Thoracic aorta (tissue), 2 donors: ENCODE measurements around the gene GADD45G. TPM values are rescaled to one million over a fixed set of nuclear protein-coding genes. Genes with fewer than 3 reads are reported as not detected.

ENCODE experiments used
- ATAC-seq: fragments of 150-250 bp; one replicate; pipeline ENCODE4 v1.8.0; 2017; ENCODE audit warnings: low read depth; ENCODE audit not compliant: insufficient number of reproducible peaks, low FRiP score
- DNase-seq: peaks from one replicate; pipeline ENCODE4 v3.0.0-alpha.2; 2020; ENCODE audit warnings: low spot score
- H3K27ac ChIP-seq, 2 donors: fragments of 200-600 bp; sonication (generic); 1 replicate in 1 of 2; 2 replicates in 1 of 2; pipeline ENCODE4 v1.5.1; 2016; ENCODE audit warnings: mild to moderate bottlenecking in 2 of 2, moderate library complexity in 2 of 2
- H3K27me3 ChIP-seq: fragments of 200-600 bp; sonication (generic); replicated peaks from 2 replicates; pipeline ENCODE4 v1.6.0; 2016; ENCODE audit warnings: mild to moderate bottlenecking; ENCODE audit not compliant: insufficient read depth
- H3K36me3 ChIP-seq: fragments of 200-600 bp; sonication (generic); one replicate; pipeline ENCODE4 v1.5.1; 2016
- H3K4me1 ChIP-seq, 2 donors: fragments of 200-600 bp; sonication (generic); 1 replicate in 1 of 2; 2 replicates in 1 of 2; pipeline versions ENCODE4 v1.5.1 to v1.6.0; 2016; ENCODE audit warnings: low read depth in 2 of 2, mild to moderate bottlenecking in 1 of 2; ENCODE audit not compliant: control insufficient read depth in 1 of 2
- H3K4me3 ChIP-seq: fragments of 200-600 bp; sonication (generic); 2 replicates; pipeline ENCODE4 v1.5.1; 2016; ENCODE audit warnings: mild to moderate bottlenecking
- H3K9me3 ChIP-seq: fragments of 200-600 bp; sonication (generic); 2 replicates; pipeline ENCODE4 v1.5.1; 2016
- total RNA-seq, 2 donors: library from RNA; depleted of rRNA; stranded (reverse); fragments of >200 nt; gene quantifications; one replicate each; pipeline versions ENCODE4 v1.1.0 to v1.2.3, GENCODE V29; 2016
- TF ChIP-seq, protein P1 (sequence below): fragments of 200-600 bp; sonication (generic); IDR thresholded peaks from one replicate; pipeline ENCODE4 v1.5.1; 2019; ENCODE audit warnings: antibody characterized with exemption

GADD45G gene
- total RNA-seq, 2 donors from 2014 or later: 5.8 to 19.3 TPM

DNA sequence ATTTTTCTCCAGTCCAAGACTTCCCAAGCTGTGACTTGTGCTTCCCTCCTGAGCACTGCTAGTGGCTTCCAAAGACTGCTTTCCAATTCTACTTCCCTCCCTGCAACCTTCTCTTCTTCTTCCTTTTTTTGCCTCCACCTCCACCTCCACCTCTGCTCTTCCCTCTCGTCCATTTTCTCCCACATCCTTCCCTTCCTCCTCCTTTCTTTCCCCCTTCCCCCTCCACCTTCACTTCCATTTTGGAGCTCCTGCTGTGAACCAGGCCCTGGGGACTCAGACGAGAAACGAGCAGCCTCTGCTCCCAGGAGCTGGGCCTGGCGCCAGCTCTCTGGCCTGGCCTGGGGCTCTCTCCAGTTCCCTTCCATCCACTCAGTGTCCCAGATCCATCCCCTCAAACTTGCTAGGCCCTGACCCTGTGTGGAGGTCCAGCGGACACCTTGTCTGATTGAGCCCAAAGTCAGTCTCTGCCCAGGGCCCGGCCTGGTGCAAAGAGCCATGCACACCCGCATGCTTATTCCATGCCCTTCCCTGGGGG is 5.6 kb downstream of the GADD45G start:
- no peaks in the 10 kb centered on the region for H3K36me3 ChIP-seq
- no peak for ATAC-seq

DNA sequence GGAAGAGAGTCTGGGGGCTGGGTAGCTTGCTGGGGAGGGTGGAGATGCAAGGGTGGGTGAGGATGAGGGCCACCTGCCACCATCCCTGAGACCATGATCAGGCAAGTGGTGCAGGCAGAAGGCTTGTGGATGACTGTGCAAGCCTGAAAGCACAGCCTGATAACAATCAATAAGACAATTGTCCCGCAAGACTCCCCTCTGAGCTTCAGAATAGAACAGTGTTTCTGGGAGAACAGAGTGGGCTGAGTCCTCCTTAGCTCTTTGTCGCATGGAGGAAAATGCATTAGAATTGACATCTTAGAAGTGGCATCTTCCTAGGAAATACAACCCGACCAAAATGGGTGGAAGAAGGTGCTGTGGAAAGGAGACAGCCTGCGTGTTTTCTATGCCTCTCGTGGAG is 6.6 kb downstream of the GADD45G start:
- TF ChIP-seq, protein P1, sequence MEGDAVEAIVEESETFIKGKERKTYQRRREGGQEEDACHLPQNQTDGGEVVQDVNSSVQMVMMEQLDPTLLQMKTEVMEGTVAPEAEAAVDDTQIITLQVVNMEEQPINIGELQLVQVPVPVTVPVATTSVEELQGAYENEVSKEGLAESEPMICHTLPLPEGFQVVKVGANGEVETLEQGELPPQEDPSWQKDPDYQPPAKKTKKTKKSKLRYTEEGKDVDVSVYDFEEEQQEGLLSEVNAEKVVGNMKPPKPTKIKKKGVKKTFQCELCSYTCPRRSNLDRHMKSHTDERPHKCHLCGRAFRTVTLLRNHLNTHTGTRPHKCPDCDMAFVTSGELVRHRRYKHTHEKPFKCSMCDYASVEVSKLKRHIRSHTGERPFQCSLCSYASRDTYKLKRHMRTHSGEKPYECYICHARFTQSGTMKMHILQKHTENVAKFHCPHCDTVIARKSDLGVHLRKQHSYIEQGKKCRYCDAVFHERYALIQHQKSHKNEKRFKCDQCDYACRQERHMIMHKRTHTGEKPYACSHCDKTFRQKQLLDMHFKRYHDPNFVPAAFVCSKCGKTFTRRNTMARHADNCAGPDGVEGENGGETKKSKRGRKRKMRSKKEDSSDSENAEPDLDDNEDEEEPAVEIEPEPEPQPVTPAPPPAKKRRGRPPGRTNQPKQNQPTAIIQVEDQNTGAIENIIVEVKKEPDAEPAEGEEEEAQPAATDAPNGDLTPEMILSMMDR: no peak
- ATAC-seq: no peak
- no peaks in the 10 kb centered on the region for H3K27me3 ChIP-seq
- no peaks in the 10 kb centered on the region for H3K36me3 ChIP-seq
- DNase-seq: no peak
- H3K4me3 ChIP-seq: no peak overlapping the region
- H3K9me3 ChIP-seq: no peaks in the 10 kb centered on the region
- peaks cover 14 to 20% of the 10 kb centered on the region in 2 donors for H3K4me1 ChIP-seq
- no peak overlapping the region for H3K27ac ChIP-seq

More for the DNA sequence above, 5.6 kb downstream of the GADD45G start:
- H3K9me3 ChIP-seq: no peaks in the 10 kb centered on the region
- H3K27ac ChIP-seq: no peak overlapping the region
- no peaks in the 10 kb centered on the region for H3K27me3 ChIP-seq
- TF ChIP-seq, protein P1: no peak
- H3K4me3 ChIP-seq: no peak overlapping the region
- peaks cover 14 to 21% of the 10 kb centered on the region in 2 donors for H3K4me1 ChIP-seq
- DNase-seq: no peak

DNA sequence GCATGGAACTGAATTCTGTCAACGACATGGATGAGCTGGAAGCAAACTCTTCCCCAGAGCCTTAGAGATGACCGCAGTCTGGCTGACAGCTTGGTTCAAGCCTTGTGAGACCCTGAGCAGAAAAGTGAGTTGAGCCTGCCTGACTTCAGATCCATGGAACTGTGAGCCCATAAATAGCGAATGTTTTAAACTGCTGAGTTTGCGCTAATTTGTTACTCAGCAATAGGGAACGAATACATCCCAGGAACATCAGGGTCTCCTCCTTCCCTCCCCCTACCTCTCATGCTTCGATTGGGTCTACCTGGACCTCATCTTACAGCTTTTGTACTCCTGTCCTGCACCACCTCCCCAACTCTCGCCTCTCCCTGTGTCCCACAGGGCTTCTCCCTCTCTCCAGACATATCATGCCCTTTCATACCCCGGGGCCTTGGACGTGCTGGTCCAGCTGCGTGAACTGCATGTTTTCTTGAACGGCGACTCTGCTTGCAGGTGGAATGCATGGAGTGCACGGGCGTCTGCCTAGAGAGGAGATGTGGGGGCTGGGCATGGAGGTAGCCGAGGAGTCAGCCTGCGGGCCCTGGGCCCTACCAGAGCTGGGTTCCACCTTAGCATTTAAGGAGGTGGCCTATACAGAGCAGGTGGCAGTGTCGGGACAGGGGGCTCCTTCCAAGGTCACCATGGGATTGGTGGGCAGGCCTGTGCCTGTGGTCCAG is 7.9 kb downstream of the GADD45G start:
- TF ChIP-seq, protein P1: no peak
- DNase-seq: no peak
- Histone ChIP-seq H3K4me1 (peaks cover 3 to 7% of the 10 kb centered on the region in 2 donors), H3K9me3 (no peaks in the 10 kb centered on the region), H3K27me3 (no peaks in the 10 kb centered on the region), H3K36me3 (no peaks in the 10 kb centered on the region), H3K4me3 (no peak overlapping the region), H3K27ac (no peak overlapping the region)
- ATAC-seq: no peak

DNA sequence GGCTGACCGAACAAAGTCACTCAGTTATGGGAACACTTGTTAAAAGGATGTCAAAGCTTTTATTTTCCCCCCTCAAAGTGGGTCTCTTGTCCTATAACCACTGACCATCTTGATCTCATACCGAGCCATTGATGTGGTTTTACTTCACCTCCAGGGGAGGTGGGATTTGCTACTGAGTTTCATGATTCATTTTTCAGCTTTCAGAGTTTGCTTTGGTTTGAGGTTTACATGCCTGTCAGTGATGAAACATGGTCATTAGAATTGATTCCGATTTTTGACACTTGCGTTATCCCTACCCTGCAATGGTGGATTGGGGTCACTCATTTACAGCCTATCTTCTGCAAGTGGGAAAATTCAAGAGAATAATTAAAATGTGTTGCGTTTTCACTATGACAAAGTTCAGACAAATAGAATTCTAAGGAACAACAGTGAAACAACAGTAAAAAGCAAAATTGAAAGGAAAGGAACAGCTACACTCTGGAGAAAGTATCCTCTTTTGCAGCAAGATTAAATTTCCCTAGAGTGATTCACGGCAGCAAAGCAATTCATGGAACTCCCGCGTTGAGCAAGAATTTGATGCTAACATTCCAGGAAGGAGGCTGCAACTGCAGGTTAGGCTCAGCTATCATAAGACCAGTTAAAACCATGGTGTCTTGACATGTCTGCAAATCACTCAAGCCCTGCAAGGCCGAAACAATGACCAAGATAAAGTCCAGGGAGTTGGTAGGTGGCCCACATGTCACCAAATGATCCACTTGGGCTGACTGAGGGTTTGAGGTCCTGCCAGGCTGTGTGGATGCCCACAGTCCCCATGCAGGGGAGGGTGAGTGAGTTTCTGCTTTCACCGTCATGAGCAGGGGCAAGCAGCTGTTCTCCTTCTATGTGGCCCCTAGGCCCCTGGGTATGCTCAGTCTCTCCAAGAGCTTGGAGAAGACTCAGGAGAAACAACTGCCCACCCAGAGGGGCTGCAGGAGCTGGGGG is 9.4 kb downstream of the GADD45G start:
- Histone ChIP-seq H3K27me3 (no peaks in the 10 kb centered on the region), H3K36me3 (no peaks in the 10 kb centered on the region), H3K9me3 (no peaks in the 10 kb centered on the region), H3K27ac (no peak overlapping the region), H3K4me1 (no peaks in the 10 kb centered on the region), H3K4me3 (no peak overlapping the region)
- DNase-seq (no peak), ATAC-seq (no peak)
- TF ChIP-seq, protein P1: no peak

DNA sequence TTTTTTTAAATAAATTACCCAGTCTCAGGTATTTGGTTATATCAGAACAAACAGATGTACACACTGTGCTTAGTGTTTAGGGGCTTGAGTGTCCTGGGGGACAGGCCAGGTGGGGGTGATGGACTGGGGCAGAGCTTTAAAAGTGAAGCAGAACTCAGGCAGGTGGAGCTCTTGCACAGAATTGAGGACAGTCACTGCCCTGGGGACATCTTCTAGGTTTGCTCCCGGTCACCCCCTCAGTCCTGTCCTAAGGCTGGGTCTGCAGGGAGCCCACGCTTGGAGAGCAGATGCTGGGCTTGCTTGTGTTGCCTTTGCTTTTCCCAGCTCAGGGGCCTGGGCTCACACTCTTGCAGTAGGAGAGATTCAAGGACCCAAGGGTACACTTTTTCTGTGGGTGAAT is 10.8 kb downstream of the GADD45G start:
- TF ChIP-seq, protein P1: no peak
- Histone ChIP-seq H3K27me3 (no peaks in the 10 kb centered on the region), H3K4me3 (no peak overlapping the region), H3K36me3 (no peaks in the 10 kb centered on the region), H3K9me3 (no peaks in the 10 kb centered on the region), H3K4me1 (no peaks in the 10 kb centered on the region), H3K27ac (no peak overlapping the region)
- ATAC-seq: no peak
- DNase-seq: no peak
